Measurements from ENCODE around the gene OR6B1. TPM values are rescaled to one million over a fixed set of nuclear protein-coding genes. Genes with fewer than 3 reads are reported as not detected.

The OR6B1 gene
- total and polyA plus RNA-seq, 9 of the 15 experiments (the other 6 are each of a cell fraction or from before 2014, with no cell fraction given): not detected

DNA sequence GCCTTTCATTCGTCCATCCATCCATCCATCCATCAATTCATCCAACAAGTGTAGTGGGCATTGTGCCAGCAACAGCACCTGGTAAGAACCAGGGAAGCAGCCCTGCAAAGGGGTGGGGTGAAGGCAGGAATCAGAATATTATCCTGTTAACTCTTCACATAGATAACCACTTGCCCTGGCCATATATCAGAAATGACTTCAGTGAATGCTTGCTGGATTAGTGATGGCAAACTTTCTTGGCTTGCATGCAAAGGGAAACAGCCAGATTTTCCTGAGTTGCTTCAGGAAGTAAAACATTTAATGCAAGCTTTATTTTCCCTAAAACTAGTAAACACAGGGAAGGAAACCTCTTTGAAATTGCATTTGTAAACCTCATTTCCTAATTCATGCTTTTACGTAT lies 49.4 kb downstream of the OR6B1 start:
- Histone ChIP-seq H3K4me2 (ENCODE audit: insufficient read depth, low read length) (no peak overlapping the region), H3K9ac (ENCODE audit: insufficient read depth in 1 of 2, low read depth in 2 of 2, low read length in 2 of 2) (no peak overlapping the region), H3K4me3 (no peak overlapping the region), H4K20me1 (replicated peaks; ENCODE audit: control insufficient read depth, insufficient read depth, low read length) (no peaks in the 10 kb centered on the region), H3K4me1 (replicated peaks in 1 of 2; ENCODE audit: control insufficient read depth in 2 of 2, insufficient read depth in 2 of 2, low read length in 2 of 2) (no peaks in the 10 kb centered on the region), H3K36me3 (ENCODE audit: control insufficient read depth, insufficient read depth, low read length) (no peaks in the 10 kb centered on the region), H3K9me3 (replicated peaks; ENCODE audit: control insufficient read depth, insufficient read depth, low read depth, low read length) (no peaks in the 10 kb centered on the region), H3K27ac (ENCODE audit: extremely low read depth, low read depth, low read length) (no peak overlapping the region), H2AFZ (ENCODE audit: low read depth, low read length) (no peak overlapping the region), H3K79me2 (ENCODE audit: control insufficient read depth, insufficient read depth, low read length) (no peaks in the 10 kb centered on the region), H3K9me1 (ENCODE audit: control insufficient read depth, insufficient read depth, low read length) (no peaks in the 10 kb centered on the region), H3K27me3 (ENCODE audit: control insufficient read depth in 2 of 2, insufficient read depth in 2 of 2, low read length in 2 of 2) (no peaks in the 10 kb centered on the region; a peak in 1 of 5 replicates)
- TF ChIP-seq ZNF23 (CRISPR knock-in tag; IDR thresholded peaks at IDR 0.05) (no peak), SAFB (IDR thresholded peaks at IDR 0.05; ENCODE audit: borderline replicate concordance, low read depth, low read length) (no peak), U2AF1 (optimal IDR thresholded peaks at IDR 0.05; ENCODE audit: low read depth, low read length) (no peak), EHMT2 (IDR thresholded peaks at IDR 0.05) (no peak), DACH1 (IDR thresholded peaks at IDR 0.05; ENCODE audit: partially characterized antibody) (no peak), ELF2 (CRISPR knock-in tag; IDR thresholded peaks at IDR 0.05) (no peak), PHF8 (IDR thresholded peaks at IDR 0.05; ENCODE audit: borderline replicate concordance, low read length) (no peak), MTA3 (IDR thresholded peaks at IDR 0.05; ENCODE audit: borderline replicate concordance) (no peak), YY1 (IDR thresholded peaks at IDR 0.05; ENCODE audit: borderline replicate concordance in 1 of 3, control insufficient read depth in 1 of 3, extremely low read depth in 1 of 3, insufficient read depth in 3 of 3, insufficient read length in 1 of 3, insufficient replicate concordance in 2 of 3, low read depth in 1 of 3, low read length in 2 of 3) (no peak), EGR1 (conservative IDR thresholded peaks at IDR 0.05) (no peak), TCFL5 (CRISPR knock-in tag; conservative IDR thresholded peaks at IDR 0.05) (no peak), PHB (CRISPR knock-in tag; IDR thresholded peaks at IDR 0.05) (no peak), SUPT5H (IDR thresholded peaks at IDR 0.05) (no peak), TEAD1 (CRISPR knock-in tag; IDR thresholded peaks at IDR 0.05) (no peak), CEBPB (tag; IDR thresholded peaks at IDR 0.05) (no peak)
- TF ChIP-seq, protein P1, sequence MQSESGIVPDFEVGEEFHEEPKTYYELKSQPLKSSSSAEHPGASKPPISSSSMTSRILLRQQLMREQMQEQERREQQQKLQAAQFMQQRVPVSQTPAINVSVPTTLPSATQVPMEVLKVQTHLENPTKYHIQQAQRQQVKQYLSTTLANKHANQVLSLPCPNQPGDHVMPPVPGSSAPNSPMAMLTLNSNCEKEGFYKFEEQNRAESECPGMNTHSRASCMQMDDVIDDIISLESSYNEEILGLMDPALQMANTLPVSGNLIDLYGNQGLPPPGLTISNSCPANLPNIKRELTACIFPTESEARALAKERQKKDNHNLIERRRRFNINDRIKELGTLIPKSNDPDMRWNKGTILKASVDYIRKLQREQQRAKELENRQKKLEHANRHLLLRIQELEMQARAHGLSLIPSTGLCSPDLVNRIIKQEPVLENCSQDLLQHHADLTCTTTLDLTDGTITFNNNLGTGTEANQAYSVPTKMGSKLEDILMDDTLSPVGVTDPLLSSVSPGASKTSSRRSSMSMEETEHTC (IDR thresholded peaks at IDR 0.05): no peak
- TF ChIP-seq, protein P2, sequence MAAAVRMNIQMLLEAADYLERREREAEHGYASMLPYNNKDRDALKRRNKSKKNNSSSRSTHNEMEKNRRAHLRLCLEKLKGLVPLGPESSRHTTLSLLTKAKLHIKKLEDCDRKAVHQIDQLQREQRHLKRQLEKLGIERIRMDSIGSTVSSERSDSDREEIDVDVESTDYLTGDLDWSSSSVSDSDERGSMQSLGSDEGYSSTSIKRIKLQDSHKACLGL (CRISPR knock-in tag; IDR thresholded peaks at IDR 0.05; ENCODE audit: borderline replicate concordance, poor library complexity, severe bottlenecking): no peak
- TF ChIP-seq, protein P3, sequence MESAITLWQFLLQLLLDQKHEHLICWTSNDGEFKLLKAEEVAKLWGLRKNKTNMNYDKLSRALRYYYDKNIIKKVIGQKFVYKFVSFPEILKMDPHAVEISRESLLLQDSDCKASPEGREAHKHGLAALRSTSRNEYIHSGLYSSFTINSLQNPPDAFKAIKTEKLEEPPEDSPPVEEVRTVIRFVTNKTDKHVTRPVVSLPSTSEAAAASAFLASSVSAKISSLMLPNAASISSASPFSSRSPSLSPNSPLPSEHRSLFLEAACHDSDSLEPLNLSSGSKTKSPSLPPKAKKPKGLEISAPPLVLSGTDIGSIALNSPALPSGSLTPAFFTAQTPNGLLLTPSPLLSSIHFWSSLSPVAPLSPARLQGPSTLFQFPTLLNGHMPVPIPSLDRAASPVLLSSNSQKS (CRISPR knock-in tag; IDR thresholded peaks at IDR 0.05): no peak
- BruUV-seq (replicated peaks): no TSS peak
- ATAC-seq (no peak), FAIRE-seq (no peak), DNase-seq (ENCODE audit: extremely low read depth in 1 of 4, low spot score in 3 of 4) (no peak)
- 2% methylated on average over 2 of the region's 2 CpGs for WGBS (ENCODE audit: insufficient coverage, low coverage, missing lambda C conversion rate)
- ChIA-PET CTCF (ENCODE audit: low intra/inter-chr PET ratio) (no interaction called here), POLR2A (interaction anchor here (0.6 kb wide), 1 partner anchor 1785 kb away, joined by 3 read pairs; no protein-coding TSS in a partner anchor)
- in situ Hi-C loops (cut with MboI) (no loop called here), intact Hi-C loops (cut with micrococcal nuclease) (no loop called here)
